ENCODE results near the gene HLA-DRA. TPM values are rescaled to one million over a fixed set of nuclear protein-coding genes. Genes with fewer than 3 reads are reported as not detected.

The HLA-DRA gene
- total and polyA plus RNA-seq, 2 donors (not counting 1 experiment from before 2014, with no cell fraction given): 2,881 to 4,498 TPM

GRCh38 chr6:32461493-32461892, 21.8 kb downstream of the HLA-DRA start:
- H3K27me3 Mint-ChIP-seq: no peaks in the 10 kb centered on the region
- POLR2A ChIA-PET: interaction anchor here (1.9 kb wide), 1 partner anchor 15 kb away, joined by 5 read pairs; no protein-coding TSS in a partner anchor
- H2AFZ ChIP-seq (ENCODE audit: insufficient read depth, low read depth, low read length, poor library complexity, severe bottlenecking): no peak overlapping the region

More at GRCh38 chr6:32461493-32461892, 21.8 kb downstream of the HLA-DRA start:
- DNase-seq: no peak
- Histone ChIP-seq H3K36me3 (replicated peaks in 1 of 2; ENCODE audit: control extremely low read depth in 1 of 2, control insufficient read depth in 1 of 2, extremely low read depth in 1 of 2, insufficient read depth in 2 of 2, low read length in 1 of 2) (no peaks in the 10 kb centered on the region), H3K9ac (ENCODE audit: low read length) (no peak overlapping the region), H3K4me2 (replicated peaks; ENCODE audit: low read depth, low read length, poor library complexity, severe bottlenecking) (no peak overlapping the region), H3K4me3 (ENCODE audit: control extremely low read depth in 1 of 5, extremely low read depth in 1 of 5, insufficient read depth in 1 of 5, low read depth in 2 of 5, low read length in 4 of 5) (no peak overlapping the region), H3K79me2 (ENCODE audit: control insufficient read depth, insufficient read depth, low read length) (no peaks in the 10 kb centered on the region), H3K27me3 (replicated peaks in 1 of 4; ENCODE audit: control extremely low read depth in 1 of 4, control insufficient read depth in 3 of 4, insufficient read depth in 4 of 4, low read length in 3 of 4) (no peaks in the 10 kb centered on the region), H3K4me1 (ENCODE audit: control insufficient read depth in 2 of 2, insufficient read depth in 2 of 2, low read length in 2 of 2) (peaks cover 0 to 10% of the 10 kb centered on the region in 2 donors), H3K9me3 (ENCODE audit: control extremely low read depth in 1 of 3, control insufficient read depth in 2 of 3, insufficient read depth in 1 of 3, low read length in 2 of 3) (peaks cover 0 to 12% (median 1%) of the 10 kb centered on the region in 3 donors), H4K20me1 (ENCODE audit: control insufficient read depth, insufficient read depth, low read length, poor library complexity, severe bottlenecking) (no peaks in the 10 kb centered on the region), H3K27ac (ENCODE audit: low read length in 2 of 2) (no peak overlapping the region)
- no peak for TF ChIP-seq CTCF (IDR thresholded peaks at IDR 0.05)
- TF ChIP-seq EZH2 (IDR thresholded peaks at IDR 0.05; ENCODE audit: borderline replicate concordance, insufficient read depth, low read depth, low read length, poor library complexity, severe bottlenecking): no peak
- Mint-ChIP-seq H3K27ac (no peak overlapping the region), H3K4me1 (peaks cover 20% of the 10 kb centered on the region), H3K4me3 (no peak overlapping the region), H3K9me3 (ENCODE audit: insufficient read depth) (peaks cover 3% of the 10 kb centered on the region)
- no peak for ATAC-seq (ENCODE audit: low read depth)
- CTCF ChIA-PET: interaction anchor here (1.5 to 2.3 kb wide), 4 partner anchors 14 to 239 kb away, joined by 3 to 14 read pairs (median 7); no protein-coding TSS in a partner anchor
- 100% methylated on average over 1 of the region's 5 CpGs for WGBS (ENCODE audit: insufficient coverage)
- intact Hi-C loops (cut with micrococcal nuclease): no loop called here
